Measurements from ENCODE around the gene MSRB2. TPM values are rescaled to one million over a fixed set of nuclear protein-coding genes. Genes with fewer than 3 reads are reported as not detected.
"Not testable (repeated sequence)": the region's sequence is repeated elsewhere in the genome, so short reads cannot be mapped to it uniquely, and the experiment has no call there.

Gene MSRB2
- total and polyA plus RNA-seq, 2 of the 4 experiments (the other 2 are of a cell fraction), result 10.6 to 20.1 TPM

DNA sequence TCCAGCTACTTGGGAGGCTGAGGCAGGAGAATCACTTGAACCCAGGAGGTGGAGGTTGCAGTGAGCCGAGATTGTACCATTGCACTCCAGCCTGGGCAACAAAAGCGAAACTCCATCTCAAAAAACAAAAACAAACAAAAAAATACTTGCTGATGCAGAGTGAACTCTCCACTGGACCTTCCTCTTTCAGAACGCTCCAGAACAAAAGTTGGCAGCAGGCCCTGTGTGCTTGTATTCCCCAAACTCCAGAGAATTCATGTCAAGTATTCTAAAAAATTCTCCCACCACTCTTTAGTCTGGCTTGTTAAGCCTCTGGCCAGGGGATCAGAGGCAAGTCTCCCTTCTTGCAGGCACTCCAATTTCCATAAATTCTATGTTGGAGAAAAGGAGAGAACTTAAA, 22.8 kb upstream of the MSRB2 start:
- POLR2A ChIA-PET (ENCODE audit: unreplicated experiment); H3K4me3 ChIP-seq (ENCODE audit: insufficient read depth, low read depth, low read length); H4K91ac ChIP-seq (ENCODE audit: insufficient read depth, low read depth, low read length); H3K56ac ChIP-seq (ENCODE audit: extremely low read depth, insufficient read depth, low read length); H2AK9ac ChIP-seq (replicated peaks; ENCODE audit: low read depth, low read length, poor library complexity); H4K20me1 ChIP-seq (ENCODE audit: insufficient read depth, low read length); H3K79me1 ChIP-seq (ENCODE audit: low read depth in 1 of 2, low read length in 2 of 2); H2BK120ac ChIP-seq (ENCODE audit: low read depth, low read length); H3K27ac ChIP-seq (ENCODE audit: insufficient read depth, low read length); H3K23ac ChIP-seq (ENCODE audit: low read depth, low read length); CTCF ChIA-PET; H4K5ac ChIP-seq (ENCODE audit: low read depth, low read length); H4K8ac ChIP-seq (ENCODE audit: low read depth in 2 of 2, low read length in 2 of 2); H3K14ac ChIP-seq (replicated peaks; ENCODE audit: low read depth, low read length); in situ Hi-C loops (cut with MboI; ENCODE audit: low sequenced_read_pairs); H3K27me3 ChIP-seq (ENCODE audit: control insufficient read depth, insufficient read depth, low read length); H2AK5ac ChIP-seq (ENCODE audit: low read depth, low read length); H3K9me1 ChIP-seq (ENCODE audit: insufficient read depth, low read length); DNase-seq; H3K18ac ChIP-seq (ENCODE audit: low read depth, low read length); H2BK20ac ChIP-seq (ENCODE audit: low read depth, low read length); dilution Hi-C loops (cut with HindIII; ENCODE audit: low sequenced_read_pairs, unreplicated experiment); H2BK15ac ChIP-seq (ENCODE audit: low read depth, low read length); H3K4me1 ChIP-seq (ENCODE audit: control insufficient read depth, insufficient read depth, low read length); ATAC-seq (ENCODE audit: low read depth); H2BK5ac ChIP-seq (ENCODE audit: low read depth, low read length, poor library complexity, severe bottlenecking); H3K4ac ChIP-seq (ENCODE audit: low read depth, low read length); H3K36me3 ChIP-seq (ENCODE audit: control insufficient read depth, insufficient read depth, low read length); BruUV-seq (replicated peaks); H3K4me2 ChIP-seq (ENCODE audit: low read depth, low read length); H2AFZ ChIP-seq (replicated peaks; ENCODE audit: low read length, poor library complexity); intact Hi-C loops (cut with micrococcal nuclease); H3K9ac ChIP-seq (ENCODE audit: low read depth, low read length); H3K9me3 ChIP-seq (ENCODE audit: control insufficient read depth, insufficient read depth, low read length): not testable (repeated sequence)
- 17% methylated on average over 1 of the region's 3 CpGs; no CpG with 5 or more reads in 1 of the 2 experiments for WGBS, 2 experiments (ENCODE audit: extremely low coverage in 2 of 2, insufficient read length in 1 of 2)
